Smooth muscle cell (in vitro differentiated cells): ENCODE data around the gene MTHFD1. TPM values are rescaled to one million over a fixed set of nuclear protein-coding genes. Genes with fewer than 3 reads are reported as not detected.

Source experiments
- DNase-seq: peaks from one replicate; lab custom pipeline; 2025; ENCODE audit not compliant: unreplicated experiment; lab: John Stamatoyannopoulos, UW
- H2AFZ ChIP-seq: fragments of 200-600 bp; sonication (generic); 2 replicates; pipeline ENCODE4 v1.6.0; 2016; ENCODE audit warnings: antibody characterized with exemption, low read depth, mild to moderate bottlenecking
- H3F3A ChIP-seq: fragments of 200-600 bp; sonication (generic); 2 replicates; pipeline ENCODE4 v1.6.0; 2017; ENCODE audit warnings: antibody characterized with exemption, low read depth
- H3K27ac ChIP-seq: fragments of 200-600 bp; sonication (generic); 2 replicates; pipeline ENCODE4 v1.5.1; 2016; ENCODE audit warnings: low read depth, mild to moderate bottlenecking
- H3K27me3 ChIP-seq: fragments of 200-600 bp; sonication (generic); 2 replicates; pipeline ENCODE4 v1.6.1; 2016; ENCODE audit warnings: low read depth, mild to moderate bottlenecking
- H3K36me3 ChIP-seq: fragments of 200-600 bp; sonication (generic); 2 replicates; pipeline ENCODE4 v1.5.1; 2016; ENCODE audit warnings: low read depth
- H3K4me1 ChIP-seq: fragments of 200-600 bp; sonication (generic); 2 replicates; pipeline ENCODE4 v1.5.1; 2016; ENCODE audit warnings: low read depth
- H3K4me2 ChIP-seq: fragments of 200-600 bp; sonication (generic); 2 replicates; pipeline ENCODE4 v1.6.0; 2016; ENCODE audit warnings: mild to moderate bottlenecking
- H3K4me3 ChIP-seq: fragments of 200-600 bp; sonication (generic); 2 replicates; pipeline ENCODE4 v1.5.1; 2016; ENCODE audit warnings: mild to moderate bottlenecking
- H3K79me2 ChIP-seq: fragments of 200-600 bp; sonication (generic); 2 replicates; pipeline ENCODE4 v1.6.0; 2016; ENCODE audit warnings: low read depth, mild to moderate bottlenecking
- H3K9ac ChIP-seq: fragments of 200-600 bp; sonication (generic); 2 replicates; pipeline ENCODE4 v1.6.0; 2016; ENCODE audit warnings: low read depth
- H3K9me3 ChIP-seq: fragments of 200-600 bp; sonication (generic); replicated peaks from 2 replicates; pipeline ENCODE4 v1.5.1; 2016; ENCODE audit warnings: low read depth
- H4K20me1 ChIP-seq: fragments of 200-600 bp; sonication (generic); 2 replicates; pipeline ENCODE4 v1.6.0; 2016; ENCODE audit warnings: low read depth
- WGBS: methylation state at CpG from one replicate; pipeline ENCODE4 v1.1.7; 2016; ENCODE audit warnings: low lambda C conversion rate; 5-methylcytosine and 5-hydroxymethylcytosine counted together
- polyA plus RNA-seq: library from polyadenylated mRNA; unstranded; fragments of >200 nt; fragmentation: Nextera tagmentation; extraction: Ambion mirVana; gene quantifications from 2 replicates; pipeline ENCODE4 v1.2.1, GENCODE V29; 2016
- total RNA-seq: library from RNA; depleted of rRNA; stranded (reverse); fragments of >200 nt; gene quantifications from 2 replicates; pipeline ENCODE4 v1.2.3, GENCODE V29; 2014
- TF ChIP-seq, protein P1 (sequence below): fragments of 200-600 bp; sonication (generic); IDR thresholded peaks from 2 replicates; pipeline ENCODE4 v1.5.1; 2017; ENCODE audit warnings: borderline replicate concordance, mild to moderate bottlenecking, antibody characterized with exemption; ENCODE audit not compliant: insufficient read depth, poor library complexity, severe bottlenecking

Gene MTHFD1
- total and polyA plus RNA-seq, 2 experiments from 2014 or later, result 12.8 to 25.4 TPM

DNA sequence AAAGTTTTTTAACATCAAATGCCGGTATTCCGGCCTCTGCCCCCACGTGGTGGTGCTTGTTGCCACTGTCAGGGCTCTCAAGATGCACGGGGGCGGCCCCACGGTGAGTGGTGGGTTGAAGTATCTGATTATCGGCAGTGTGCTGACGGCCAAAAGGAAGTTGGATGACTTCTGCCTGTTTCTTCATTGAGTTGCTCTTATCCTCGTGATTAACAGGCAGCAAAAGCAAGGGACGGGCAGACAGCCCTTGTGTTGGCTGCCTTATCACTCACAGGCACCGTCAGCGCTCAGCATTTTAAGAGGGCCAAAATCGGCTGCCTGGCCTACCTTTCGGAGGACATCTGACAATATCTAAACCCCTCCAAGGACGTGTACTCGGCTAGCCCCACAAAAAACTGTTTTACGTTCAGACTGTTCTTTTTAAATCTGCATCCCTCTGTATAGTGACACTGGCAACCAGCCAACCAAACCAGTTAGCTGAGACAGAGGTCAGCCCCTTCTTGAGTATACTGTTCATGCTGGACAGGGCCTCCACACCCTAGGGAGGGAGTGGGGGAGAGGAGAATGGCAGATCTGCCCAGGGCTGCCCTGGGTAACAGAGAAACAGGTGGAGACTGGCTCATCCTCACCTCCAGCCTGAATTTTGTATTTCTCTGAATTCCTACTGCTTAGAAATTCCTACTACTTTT, 54.3 kb downstream of the MTHFD1 start:
- no peak overlapping the region for H3K9ac ChIP-seq
- H2AFZ ChIP-seq, result no peak overlapping the region
- peaks cover 30% of the 10 kb centered on the region for H3K4me1 ChIP-seq
- H3K9me3 ChIP-seq, result no peaks in the 10 kb centered on the region
- H3K4me3 ChIP-seq, result no peak overlapping the region
- H3K36me3 ChIP-seq, result no peaks in the 10 kb centered on the region
- peak overlapping the region; percentile 41 for H3K4me2 ChIP-seq
- no peak for DNase-seq
- H3K27ac ChIP-seq, result peak overlapping the region; percentile 26
- no peaks in the 10 kb centered on the region for H3K79me2 ChIP-seq
- H3K27me3 ChIP-seq, result no peaks in the 10 kb centered on the region
- TF ChIP-seq, protein P1, sequence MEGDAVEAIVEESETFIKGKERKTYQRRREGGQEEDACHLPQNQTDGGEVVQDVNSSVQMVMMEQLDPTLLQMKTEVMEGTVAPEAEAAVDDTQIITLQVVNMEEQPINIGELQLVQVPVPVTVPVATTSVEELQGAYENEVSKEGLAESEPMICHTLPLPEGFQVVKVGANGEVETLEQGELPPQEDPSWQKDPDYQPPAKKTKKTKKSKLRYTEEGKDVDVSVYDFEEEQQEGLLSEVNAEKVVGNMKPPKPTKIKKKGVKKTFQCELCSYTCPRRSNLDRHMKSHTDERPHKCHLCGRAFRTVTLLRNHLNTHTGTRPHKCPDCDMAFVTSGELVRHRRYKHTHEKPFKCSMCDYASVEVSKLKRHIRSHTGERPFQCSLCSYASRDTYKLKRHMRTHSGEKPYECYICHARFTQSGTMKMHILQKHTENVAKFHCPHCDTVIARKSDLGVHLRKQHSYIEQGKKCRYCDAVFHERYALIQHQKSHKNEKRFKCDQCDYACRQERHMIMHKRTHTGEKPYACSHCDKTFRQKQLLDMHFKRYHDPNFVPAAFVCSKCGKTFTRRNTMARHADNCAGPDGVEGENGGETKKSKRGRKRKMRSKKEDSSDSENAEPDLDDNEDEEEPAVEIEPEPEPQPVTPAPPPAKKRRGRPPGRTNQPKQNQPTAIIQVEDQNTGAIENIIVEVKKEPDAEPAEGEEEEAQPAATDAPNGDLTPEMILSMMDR, result no peak
- WGBS, result 33% methylated on average over 17 of the region's 17 CpGs
- peaks cover 20% of the 10 kb centered on the region for H3F3A ChIP-seq
- H4K20me1 ChIP-seq, result no peaks in the 10 kb centered on the region

DNA sequence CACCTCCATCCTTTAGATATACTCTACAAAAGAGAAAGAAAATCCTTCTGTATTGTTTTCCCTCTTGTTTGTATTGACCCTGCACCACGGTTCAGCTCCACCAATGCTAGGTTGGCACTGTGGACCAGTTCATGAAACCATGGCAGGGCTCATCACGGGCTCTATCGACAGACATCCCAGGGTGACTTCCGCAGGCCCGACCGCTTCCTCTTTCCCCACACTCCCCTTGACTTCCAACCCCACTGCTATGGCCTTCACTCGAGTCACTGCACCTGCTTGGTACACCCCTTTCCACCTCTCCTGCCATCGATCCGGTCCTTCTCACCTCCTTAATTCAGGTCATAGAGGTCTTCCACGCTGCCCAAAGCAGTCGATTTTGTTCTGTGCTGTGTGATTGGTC, 56.0 kb downstream of the MTHFD1 start:
- DNase-seq, result no peak
- H3K27me3 ChIP-seq, result no peaks in the 10 kb centered on the region
- over 99% methylated on average over 11 of the region's 11 CpGs for WGBS
- peaks cover 19% of the 10 kb centered on the region for H3K4me1 ChIP-seq
- no peak overlapping the region for H3K9ac ChIP-seq
- H3K4me3 ChIP-seq, result no peak overlapping the region
- peaks cover 10% of the 10 kb centered on the region for H3F3A ChIP-seq
- no peaks in the 10 kb centered on the region for H3K9me3 ChIP-seq
- no peak overlapping the region for H3K4me2 ChIP-seq
- no peaks in the 10 kb centered on the region for H4K20me1 ChIP-seq
- TF ChIP-seq, protein P1, result no peak
- peak overlapping the region; percentile 85 for H3K27ac ChIP-seq
- H2AFZ ChIP-seq, result no peak overlapping the region
- no peaks in the 10 kb centered on the region for H3K36me3 ChIP-seq
- H3K79me2 ChIP-seq, result no peaks in the 10 kb centered on the region

DNA sequence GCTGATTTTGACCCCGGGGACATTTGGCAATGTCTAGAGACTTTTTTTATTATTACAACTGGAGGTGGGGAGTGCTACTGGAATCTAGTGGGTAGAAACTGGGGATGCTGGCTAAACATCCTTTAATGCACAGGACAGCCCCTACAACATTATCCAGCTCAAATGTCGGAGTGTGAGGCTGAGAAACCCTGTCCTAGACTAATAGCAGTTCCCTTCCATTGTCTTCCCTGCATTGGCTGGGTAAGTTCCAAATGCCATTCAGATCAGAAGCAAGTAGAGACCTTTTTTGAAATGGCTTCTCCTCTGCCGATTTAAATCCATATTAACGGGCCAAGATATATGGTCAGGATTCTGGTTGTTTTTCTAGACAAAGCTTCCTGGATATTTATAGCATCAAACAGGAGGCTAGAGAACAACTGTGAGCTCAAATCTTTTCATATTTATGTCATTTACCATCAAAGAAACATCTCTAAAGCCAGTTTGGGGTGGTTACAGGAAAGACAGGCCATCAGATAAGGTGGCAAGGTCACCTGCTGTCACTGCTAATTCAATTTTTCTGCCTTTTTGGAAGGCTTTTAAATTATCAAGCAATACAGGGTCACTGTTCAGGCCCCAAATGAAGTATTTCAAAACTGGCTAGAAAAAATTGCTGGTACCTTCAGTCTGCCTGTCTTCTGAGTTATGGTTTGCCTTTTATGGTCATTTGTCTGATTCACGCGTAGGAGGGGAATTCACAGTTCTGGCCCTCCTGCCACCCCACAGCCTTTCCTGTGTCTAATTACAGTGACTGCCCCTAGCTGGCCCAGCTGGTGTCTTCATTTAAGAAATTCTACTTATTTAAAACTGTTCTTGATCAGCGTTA, 57.1 kb downstream of the MTHFD1 start:
- H3K36me3 ChIP-seq, result no peaks in the 10 kb centered on the region
- no peak for DNase-seq
- H4K20me1 ChIP-seq, result no peaks in the 10 kb centered on the region
- no peaks in the 10 kb centered on the region for H3K79me2 ChIP-seq
- H3K4me1 ChIP-seq, result peaks cover 18% of the 10 kb centered on the region
- H3K4me2 ChIP-seq, result peak overlapping the region; percentile 82
- H3F3A ChIP-seq, result peaks cover 6% of the 10 kb centered on the region
- H3K27me3 ChIP-seq, result no peaks in the 10 kb centered on the region
- WGBS, result 39% methylated on average over 7 of the region's 7 CpGs
- H3K4me3 ChIP-seq, result no peak overlapping the region
- TF ChIP-seq, protein P1, result no peak
- no peaks in the 10 kb centered on the region for H3K9me3 ChIP-seq
- H2AFZ ChIP-seq, result no peak overlapping the region
- peak overlapping the region; percentile 85 for H3K27ac ChIP-seq
- peak overlapping the region; percentile 2 for H3K9ac ChIP-seq
